Activated CD4-positive, alpha-beta memory T cell treated with anti-CD3 and anti-CD28 coated beads, Interleukin-2, amount 10 ng/mL, durations not matched to agents 7 days and 5 days (primary cell): ENCODE data around the gene UST. TPM values are rescaled to one million over a fixed set of nuclear protein-coding genes. Genes with fewer than 3 reads are reported as not detected.
"Not testable (repeated sequence)": the region's sequence is repeated elsewhere in the genome, so short reads cannot be mapped to it uniquely, and the experiment has no call there.

Experiments used
- CTCF ChIA-PET: fragments of 350-600 bp; sonication (Branson Sonifier 250); formaldehyde crosslinking; loops from one replicate; lab custom pipeline; 2021; ENCODE audit warnings: antibody characterized with exemption, inconsistent platforms; lab: Charles Lee
- POLR2A ChIA-PET: fragments of 350-600 bp; sonication (Branson Sonifier 250); formaldehyde crosslinking; loops from one replicate; lab custom pipeline; 2021; ENCODE audit warnings: antibody characterized with exemption; lab: Charles Lee
- DNase-seq: peaks from one replicate; pipeline ENCODE4 v3.0.0-alpha.2; 2020
- H3K27ac Mint-ChIP-seq: one replicate; pipeline ENCODE4 v1.8.0; 2021; ENCODE audit warnings: mild to moderate bottlenecking, mixed read lengths
- H3K27me3 Mint-ChIP-seq: one replicate; pipeline ENCODE4 v1.8.0; 2021; ENCODE audit warnings: mixed read lengths
- H3K36me3 Mint-ChIP-seq: one replicate; pipeline ENCODE4 v1.8.0; 2021; ENCODE audit warnings: low read depth, mixed read lengths
- H3K4me1 Mint-ChIP-seq: one replicate; pipeline ENCODE4 v1.8.0; 2021; ENCODE audit warnings: mixed read lengths
- H3K4me3 Mint-ChIP-seq: one replicate; pipeline ENCODE4 v1.8.0; 2021; ENCODE audit warnings: mild to moderate bottlenecking, mixed read lengths
- H3K9me3 Mint-ChIP-seq: one replicate; pipeline ENCODE4 v1.8.0; 2021; ENCODE audit warnings: mixed read lengths
- total RNA-seq, 2 experiments: library from RNA; stranded (reverse); gene quantifications; one replicate each; pipeline ENCODE4 v1.2.3, GENCODE V29; 2021

Gene UST
- total RNA-seq, 2 experiments from 2014 or later, result 0.80 to 0.93 TPM

GRCh38 chr6:149006236-149006635 lies 259.4 kb downstream of the UST start:
- POLR2A ChIA-PET, H3K27me3 Mint-ChIP-seq, CTCF ChIA-PET, DNase-seq, H3K4me3 Mint-ChIP-seq, H3K36me3 Mint-ChIP-seq, H3K4me1 Mint-ChIP-seq, H3K27ac Mint-ChIP-seq: not testable (repeated sequence)
- H3K9me3 Mint-ChIP-seq, result peaks cover 14% of the 10 kb centered on the region

GRCh38 chr6:149006671-149007070 lies 259.8 kb downstream of the UST start:
- peaks cover 10% of the 10 kb centered on the region for H3K9me3 Mint-ChIP-seq
- H3K36me3 Mint-ChIP-seq, result peaks cover 3% of the 10 kb centered on the region
- H3K4me1 Mint-ChIP-seq, result no peaks in the 10 kb centered on the region
- no peak for DNase-seq
- POLR2A ChIA-PET, result no interaction called here
- CTCF ChIA-PET, result no interaction called here
- H3K27ac Mint-ChIP-seq, result no peak overlapping the region
- no peak overlapping the region for H3K4me3 Mint-ChIP-seq
- H3K27me3 Mint-ChIP-seq, result no peaks in the 10 kb centered on the region

- ChIA-PET CTCF (no interaction called here), POLR2A (no interaction called here)
- no peaks in the 10 kb centered on the region for H3K4me1 Mint-ChIP-seq
- no peaks in the 10 kb centered on the region for H3K36me3 Mint-ChIP-seq
- H3K27ac Mint-ChIP-seq, result no peak overlapping the region
- no peak overlapping the region for H3K4me3 Mint-ChIP-seq
- no peak for DNase-seq
- peaks cover 7% of the 10 kb centered on the region for H3K9me3 Mint-ChIP-seq
- no peaks in the 10 kb centered on the region for H3K27me3 Mint-ChIP-seq
Measured at GRCh38 chr6:149007846-149008245, 261.0 kb downstream of the UST start.

- POLR2A ChIA-PET, result no interaction called here
- Mint-ChIP-seq H3K36me3 (no peaks in the 10 kb centered on the region), H3K9me3 (peaks cover 7% of the 10 kb centered on the region), H3K4me3 (no peak overlapping the region), H3K27me3 (no peaks in the 10 kb centered on the region), H3K4me1 (no peaks in the 10 kb centered on the region), H3K27ac (no peak overlapping the region)
- DNase-seq, result no peak
- CTCF ChIA-PET, result no interaction called here
Measured at GRCh38 chr6:149008741-149009140, 261.9 kb downstream of the UST start.

- Mint-ChIP-seq H3K9me3 (no peaks in the 10 kb centered on the region), H3K36me3 (no peaks in the 10 kb centered on the region), H3K4me1 (no peaks in the 10 kb centered on the region), H3K4me3 (no peak overlapping the region), H3K27ac (no peak overlapping the region), H3K27me3 (no peaks in the 10 kb centered on the region)
- no peak for DNase-seq
- ChIA-PET POLR2A (no interaction called here), CTCF (no interaction called here)
Measured at GRCh38 chr6:149012040-149012545, 265.3 kb downstream of the UST start.

GRCh38 chr6:149013586-149014344 lies 266.9 kb downstream of the UST start:
- Mint-ChIP-seq H3K27me3 (no peaks in the 10 kb centered on the region), H3K4me1 (no peaks in the 10 kb centered on the region), H3K27ac (no peak overlapping the region), H3K4me3 (no peak overlapping the region), H3K9me3 (no peaks in the 10 kb centered on the region), H3K36me3 (no peaks in the 10 kb centered on the region)
- POLR2A ChIA-PET, result no interaction called here
- no peak for DNase-seq
- CTCF ChIA-PET, result no interaction called here

GRCh38 chr6:149014631-149015534 lies 268.1 kb downstream of the UST start:
- Mint-ChIP-seq H3K9me3 (no peaks in the 10 kb centered on the region), H3K4me3 (no peak overlapping the region), H3K27me3 (no peaks in the 10 kb centered on the region), H3K36me3 (no peaks in the 10 kb centered on the region), H3K4me1 (no peaks in the 10 kb centered on the region), H3K27ac (no peak overlapping the region)
- DNase-seq, result no peak
- ChIA-PET CTCF (no interaction called here), POLR2A (no interaction called here)

GRCh38 chr6:149015535-149016525 lies 269.0 kb downstream of the UST start:
- no peak overlapping the region for H3K4me3 Mint-ChIP-seq
- no peaks in the 10 kb centered on the region for H3K27me3 Mint-ChIP-seq
- POLR2A ChIA-PET, result no interaction called here
- no peaks in the 10 kb centered on the region for H3K36me3 Mint-ChIP-seq
- no peaks in the 10 kb centered on the region for H3K9me3 Mint-ChIP-seq
- CTCF ChIA-PET, result no interaction called here
- no peak overlapping the region for H3K27ac Mint-ChIP-seq
- no peak for DNase-seq
- no peaks in the 10 kb centered on the region for H3K4me1 Mint-ChIP-seq

- no peaks in the 10 kb centered on the region for H3K9me3 Mint-ChIP-seq
- H3K4me3 Mint-ChIP-seq, result no peak overlapping the region
- H3K36me3 Mint-ChIP-seq, result no peaks in the 10 kb centered on the region
- no peaks in the 10 kb centered on the region for H3K27me3 Mint-ChIP-seq
- no peak for DNase-seq
- ChIA-PET CTCF (no interaction called here), POLR2A (no interaction called here)
- H3K27ac Mint-ChIP-seq, result no peak overlapping the region
- H3K4me1 Mint-ChIP-seq, result no peaks in the 10 kb centered on the region
Measured at GRCh38 chr6:149016716-149017115, 269.9 kb downstream of the UST start.

GRCh38 chr6:149020319-149020718 lies 273.5 kb downstream of the UST start:
- H3K4me1 Mint-ChIP-seq, result no peaks in the 10 kb centered on the region
- no peak overlapping the region for H3K27ac Mint-ChIP-seq
- CTCF ChIA-PET, result interaction anchor here (1.3 kb wide), 1 partner anchor 412 kb away, joined by 4 read pairs; no protein-coding TSS in a partner anchor
- H3K27me3 Mint-ChIP-seq, result no peaks in the 10 kb centered on the region
- H3K36me3 Mint-ChIP-seq, result no peaks in the 10 kb centered on the region
- POLR2A ChIA-PET, result no interaction called here
- no peak overlapping the region for H3K4me3 Mint-ChIP-seq
- H3K9me3 Mint-ChIP-seq, result no peaks in the 10 kb centered on the region
- no peak for DNase-seq

GRCh38 chr6:149024361-149024760 lies 277.5 kb downstream of the UST start:
- H3K4me3 Mint-ChIP-seq, result no peak overlapping the region
- H3K4me1 Mint-ChIP-seq, result peaks cover 8% of the 10 kb centered on the region
- peaks cover 6% of the 10 kb centered on the region for H3K9me3 Mint-ChIP-seq
- ChIA-PET CTCF (interaction anchor here (0.9 to 11.4 kb wide), 3 partner anchors 53 to 439 kb away, joined by 3 to 228 read pairs (median 3); no protein-coding TSS in a partner anchor), POLR2A (no interaction called here)
- H3K27ac Mint-ChIP-seq, result no peak overlapping the region
- H3K36me3 Mint-ChIP-seq, result peaks cover 14% of the 10 kb centered on the region
- no peaks in the 10 kb centered on the region for H3K27me3 Mint-ChIP-seq
- no peak for DNase-seq

- Mint-ChIP-seq H3K27ac (no peak overlapping the region), H3K27me3 (no peaks in the 10 kb centered on the region), H3K9me3 (peaks cover 6% of the 10 kb centered on the region), H3K36me3 (peaks cover 14% of the 10 kb centered on the region), H3K4me3 (no peak overlapping the region), H3K4me1 (peaks cover 15% of the 10 kb centered on the region)
- POLR2A ChIA-PET, result no interaction called here
- DNase-seq, result no peak
- CTCF ChIA-PET, result interaction anchor here (0.9 to 11.4 kb wide), 4 partner anchors 59 to 492 kb away, joined by 3 to 228 read pairs (median 53); no protein-coding TSS in a partner anchor
Measured at GRCh38 chr6:149025061-149025460, 278.2 kb downstream of the UST start.
